ENCODE data around the gene ULBP2.

Gene ULBP2

GRCh38 chr6:149960488-149960887 lies 18.7 kb downstream of the ULBP2 start:
- Histone ChIP-seq H3K36me3 (no peaks in the 10 kb centered on the region), H3K27me3 (ENCODE audit: insufficient read depth, low read depth, severe bottlenecking) (peaks cover 52% of the 10 kb centered on the region), H3K27ac (no peak overlapping the region), H3K9me3 (ENCODE audit: severe bottlenecking) (no peaks in the 10 kb centered on the region), H3K4me3 (ENCODE audit: low read depth, low read length) (no peak overlapping the region)
- DNase-seq: no peak
- TF ChIP-seq, protein P1, sequence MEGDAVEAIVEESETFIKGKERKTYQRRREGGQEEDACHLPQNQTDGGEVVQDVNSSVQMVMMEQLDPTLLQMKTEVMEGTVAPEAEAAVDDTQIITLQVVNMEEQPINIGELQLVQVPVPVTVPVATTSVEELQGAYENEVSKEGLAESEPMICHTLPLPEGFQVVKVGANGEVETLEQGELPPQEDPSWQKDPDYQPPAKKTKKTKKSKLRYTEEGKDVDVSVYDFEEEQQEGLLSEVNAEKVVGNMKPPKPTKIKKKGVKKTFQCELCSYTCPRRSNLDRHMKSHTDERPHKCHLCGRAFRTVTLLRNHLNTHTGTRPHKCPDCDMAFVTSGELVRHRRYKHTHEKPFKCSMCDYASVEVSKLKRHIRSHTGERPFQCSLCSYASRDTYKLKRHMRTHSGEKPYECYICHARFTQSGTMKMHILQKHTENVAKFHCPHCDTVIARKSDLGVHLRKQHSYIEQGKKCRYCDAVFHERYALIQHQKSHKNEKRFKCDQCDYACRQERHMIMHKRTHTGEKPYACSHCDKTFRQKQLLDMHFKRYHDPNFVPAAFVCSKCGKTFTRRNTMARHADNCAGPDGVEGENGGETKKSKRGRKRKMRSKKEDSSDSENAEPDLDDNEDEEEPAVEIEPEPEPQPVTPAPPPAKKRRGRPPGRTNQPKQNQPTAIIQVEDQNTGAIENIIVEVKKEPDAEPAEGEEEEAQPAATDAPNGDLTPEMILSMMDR (IDR thresholded peaks at IDR 0.05; ENCODE audit: low read depth, low read length): no peak

DNA sequence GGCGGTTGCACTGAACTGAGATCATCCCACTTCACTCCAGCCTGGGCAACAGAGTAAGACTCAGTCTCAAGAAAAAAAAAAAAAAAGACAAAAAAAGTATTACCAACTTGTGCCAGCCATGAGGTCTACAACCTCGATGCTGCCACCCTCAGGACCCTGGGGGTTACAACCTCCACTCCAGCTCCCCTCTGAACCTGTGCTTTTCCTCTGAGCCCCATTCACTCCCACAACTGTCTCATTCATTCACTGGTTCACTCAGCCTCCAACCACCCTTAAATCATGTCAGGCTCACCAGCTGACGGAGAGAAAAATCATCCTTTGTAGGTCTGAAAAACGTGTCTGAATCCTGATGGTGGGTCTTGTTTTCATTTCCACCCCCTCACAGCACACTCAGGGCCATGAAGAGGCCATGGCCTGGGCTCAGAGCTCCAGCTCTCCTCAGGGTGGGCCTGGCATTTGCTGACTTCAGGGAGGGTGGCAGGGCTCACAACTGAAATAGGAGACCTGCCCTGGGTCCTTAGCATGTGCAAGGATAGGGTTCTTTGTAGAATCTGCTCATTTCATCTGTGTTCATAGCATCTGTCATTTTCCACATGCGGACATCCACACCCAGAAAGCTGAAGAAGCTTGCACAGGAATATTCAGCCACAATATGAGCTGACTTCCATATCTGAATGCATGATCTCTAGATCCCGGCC lies 20.1 kb downstream of the ULBP2 start:
- Histone ChIP-seq H3K4me3 (ENCODE audit: low read depth, low read length) (no peak overlapping the region), H3K36me3 (no peaks in the 10 kb centered on the region), H3K9me3 (ENCODE audit: severe bottlenecking) (no peaks in the 10 kb centered on the region), H3K27ac (no peak overlapping the region), H3K27me3 (ENCODE audit: insufficient read depth, low read depth, severe bottlenecking) (peaks cover 48% of the 10 kb centered on the region)
- TF ChIP-seq, protein P1 (IDR thresholded peaks at IDR 0.05; ENCODE audit: low read depth, low read length): peak; percentile 42
- DNase-seq: peak; percentile 39

DNA sequence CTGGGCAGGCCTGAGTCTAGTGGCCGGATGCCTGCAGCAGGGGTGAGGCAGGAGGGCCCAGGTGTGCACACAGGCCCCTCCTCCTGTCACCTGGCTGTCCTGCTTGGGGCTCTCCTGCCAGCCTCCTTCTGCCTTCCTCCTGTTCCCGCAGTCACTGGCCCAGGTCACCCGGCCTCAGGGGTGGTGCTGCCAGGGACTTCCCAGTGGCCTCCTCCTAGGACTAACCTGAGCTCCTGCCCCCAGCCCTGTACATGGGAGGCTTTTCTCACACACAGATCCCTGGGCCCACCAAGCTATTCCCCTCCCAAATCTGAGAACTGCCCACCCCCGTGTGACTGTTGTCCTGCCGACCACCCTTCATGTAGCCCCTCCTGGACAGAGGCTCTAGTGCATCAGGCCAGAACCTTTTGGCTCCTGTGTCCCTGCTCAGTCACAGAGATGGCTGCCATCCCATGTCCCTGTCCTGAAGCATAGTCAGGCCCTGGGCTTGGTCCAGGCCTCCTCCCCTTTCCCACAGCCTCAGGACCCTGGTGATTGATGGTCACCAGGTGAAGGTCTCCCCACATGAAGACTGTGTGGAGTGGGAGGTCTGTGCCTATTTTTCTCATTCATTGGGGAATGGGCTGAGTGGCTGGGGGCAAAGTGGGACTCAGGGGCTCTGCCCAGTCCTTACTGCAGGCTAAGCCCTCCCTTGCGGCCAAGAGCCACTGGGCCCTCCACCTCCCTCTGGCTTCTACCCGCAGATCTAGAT lies 20.8 kb downstream of the ULBP2 start:
- TF ChIP-seq, protein P1 (IDR thresholded peaks at IDR 0.05; ENCODE audit: low read depth, low read length): no peak
- H3K27me3 ChIP-seq (ENCODE audit: insufficient read depth, low read depth, severe bottlenecking): peaks cover 41% of the 10 kb centered on the region
- no peaks in the 10 kb centered on the region for H3K9me3 ChIP-seq (ENCODE audit: severe bottlenecking)
- H3K4me3 ChIP-seq (ENCODE audit: low read depth, low read length): peak overlapping the region; percentile 61
- no peaks in the 10 kb centered on the region for H3K36me3 ChIP-seq
- no peak for DNase-seq
- H3K27ac ChIP-seq: no peak overlapping the region

DNA sequence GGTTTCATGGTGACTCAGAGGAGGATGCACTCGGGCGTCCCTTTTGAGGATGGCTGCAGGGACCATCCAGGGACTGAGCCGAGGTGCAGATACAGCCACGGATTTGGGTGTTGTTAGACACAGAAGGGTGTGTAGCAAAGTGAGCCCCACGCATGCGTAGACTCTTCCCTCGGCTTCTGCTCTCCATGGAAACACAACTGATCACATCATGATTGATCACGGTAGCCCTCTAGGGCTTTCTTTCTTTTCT lies 21.3 kb downstream of the ULBP2 start:
- Histone ChIP-seq H3K27me3 (ENCODE audit: insufficient read depth, low read depth, severe bottlenecking) (peaks cover 41% of the 10 kb centered on the region), H3K4me3 (ENCODE audit: low read depth, low read length) (peak overlapping the region; percentile 61), H3K36me3 (no peaks in the 10 kb centered on the region), H3K27ac (no peak overlapping the region), H3K9me3 (ENCODE audit: severe bottlenecking) (no peaks in the 10 kb centered on the region)
- DNase-seq: peak; percentile 58
- TF ChIP-seq, protein P1 (IDR thresholded peaks at IDR 0.05; ENCODE audit: low read depth, low read length): no peak

GRCh38 chr6:149963462-149964307 lies 21.9 kb downstream of the ULBP2 start, which contains the start of gene ULBP1:
TSS of gene ULBP1 (plus strand) at chr6:149963943. CDS start at chr6:149964050, 107 bp downstream.
- Histone ChIP-seq H3K27me3 (ENCODE audit: insufficient read depth, low read depth, severe bottlenecking) (peaks cover 40% of the 10 kb centered on the region), H3K27ac (peak within 1 kb of the TSS; percentile 32; the same call in 1 of the 2 replicates), H3K9me3 (ENCODE audit: severe bottlenecking) (no peaks in the 10 kb centered on the region), H3K4me3 (ENCODE audit: low read depth, low read length) (peak within 1 kb of the TSS; percentile 61), H3K36me3 (no peaks in the 10 kb centered on the region)
- DNase-seq: peak; percentile 87
- TF ChIP-seq, protein P1 (IDR thresholded peaks at IDR 0.05; ENCODE audit: low read depth, low read length): peak; percentile 47
